ENCODE measurements around the gene DDB1. TPM values are rescaled to one million over a fixed set of nuclear protein-coding genes. Genes with fewer than 3 reads are reported as not detected.
"Not testable (repeated sequence)": the region's sequence is repeated elsewhere in the genome, so short reads cannot be mapped to it uniquely, and the experiment has no call there.

Gene DDB1
- polyA plus RNA-seq, 5 donors, result 164 to 194 (median 176) TPM

DNA sequence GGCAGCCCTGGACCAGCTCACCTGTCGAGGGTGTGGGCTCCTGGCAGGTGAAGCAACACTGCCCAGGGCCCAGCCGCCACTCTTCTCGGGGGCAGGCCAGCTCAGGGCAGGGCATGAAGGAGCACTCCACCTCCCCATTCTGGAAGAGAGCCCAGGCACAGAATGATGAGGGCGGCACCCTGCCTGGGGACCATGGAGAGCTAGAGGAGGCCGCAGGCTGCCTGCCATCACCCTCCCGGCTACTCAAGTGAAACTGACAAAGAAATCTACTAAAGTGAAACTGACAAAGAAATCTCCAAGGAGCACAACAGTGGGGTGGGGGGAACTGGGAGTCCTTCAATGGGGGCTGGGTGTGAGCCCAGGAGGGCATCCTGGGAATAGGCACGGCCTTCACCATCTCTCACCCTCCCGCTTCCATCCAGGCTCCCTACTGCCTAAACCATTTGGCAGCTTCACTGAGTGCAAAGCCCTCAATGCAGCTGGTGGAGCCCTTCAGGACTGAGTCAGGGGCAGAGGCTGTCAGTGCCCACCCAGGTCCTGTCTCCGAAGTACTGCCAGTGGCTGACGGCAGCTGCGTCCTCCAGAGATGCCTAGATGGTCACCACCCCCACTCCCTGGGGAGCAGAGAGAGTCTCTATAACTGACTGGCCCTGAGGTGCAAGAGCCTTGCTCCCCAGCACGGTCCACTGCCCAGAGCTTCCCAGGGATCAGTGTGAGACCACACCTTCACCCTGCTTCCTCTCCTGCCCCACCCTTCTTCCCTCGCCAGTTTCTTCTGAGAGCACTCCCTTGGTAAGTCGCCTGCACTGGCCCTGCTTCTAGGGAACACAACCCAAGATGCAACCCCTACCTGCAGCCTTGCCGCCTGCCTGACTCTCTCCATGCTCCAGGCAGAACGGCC is 59.5 kb downstream of the DDB1 start:
- no peak for DNase-seq

DNA sequence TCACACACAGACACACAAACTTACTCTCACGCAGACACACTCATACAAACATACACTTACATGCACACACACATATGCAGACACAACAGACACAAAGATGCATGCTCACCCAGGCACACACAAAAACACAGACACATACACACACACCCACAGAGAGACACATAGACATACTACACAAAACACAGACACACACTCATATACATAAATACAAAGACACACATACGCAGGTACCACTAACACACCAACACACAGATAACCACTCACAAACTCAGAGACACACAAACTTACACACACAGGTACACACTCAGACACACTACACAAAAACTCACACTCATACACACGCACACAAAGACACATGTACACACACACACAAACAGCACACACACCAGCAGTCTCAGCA is 60.2 kb downstream of the DDB1 start:
- no peak for DNase-seq

DNA sequence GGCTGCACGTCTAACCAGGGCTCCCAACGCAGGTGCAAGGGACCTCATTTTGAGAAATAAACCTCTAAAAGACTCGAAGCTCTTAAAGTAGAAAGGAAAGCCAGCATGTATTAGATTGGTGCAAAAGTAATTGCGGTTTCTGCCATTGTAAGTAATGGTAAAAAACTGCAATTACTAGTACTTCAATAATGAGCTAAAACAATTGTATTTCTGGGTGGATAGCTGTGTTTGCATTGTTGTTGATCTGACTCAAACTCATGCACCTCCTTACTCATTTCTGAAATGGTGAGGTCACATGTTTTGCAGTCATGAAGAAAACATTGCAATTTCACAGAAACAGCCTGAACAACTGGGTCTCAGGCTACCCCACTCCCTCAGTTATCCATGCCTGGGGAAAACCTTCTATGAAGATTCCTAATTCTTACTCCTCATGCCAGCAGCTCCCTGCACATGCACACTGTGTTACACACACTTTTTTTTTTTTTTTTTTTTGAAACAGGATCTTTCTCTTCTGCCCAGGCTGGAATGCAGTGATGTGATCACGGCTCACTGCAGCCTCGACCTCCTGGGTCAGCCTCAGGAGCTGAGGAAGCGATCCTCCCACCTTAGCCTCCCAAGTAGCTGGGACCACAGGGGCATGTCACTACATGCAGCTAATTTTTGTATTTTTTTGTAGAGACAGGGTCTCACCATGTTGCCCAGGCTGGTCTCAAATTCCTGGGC is 62.4 kb downstream of the DDB1 start:
- no peak for DNase-seq

DNA sequence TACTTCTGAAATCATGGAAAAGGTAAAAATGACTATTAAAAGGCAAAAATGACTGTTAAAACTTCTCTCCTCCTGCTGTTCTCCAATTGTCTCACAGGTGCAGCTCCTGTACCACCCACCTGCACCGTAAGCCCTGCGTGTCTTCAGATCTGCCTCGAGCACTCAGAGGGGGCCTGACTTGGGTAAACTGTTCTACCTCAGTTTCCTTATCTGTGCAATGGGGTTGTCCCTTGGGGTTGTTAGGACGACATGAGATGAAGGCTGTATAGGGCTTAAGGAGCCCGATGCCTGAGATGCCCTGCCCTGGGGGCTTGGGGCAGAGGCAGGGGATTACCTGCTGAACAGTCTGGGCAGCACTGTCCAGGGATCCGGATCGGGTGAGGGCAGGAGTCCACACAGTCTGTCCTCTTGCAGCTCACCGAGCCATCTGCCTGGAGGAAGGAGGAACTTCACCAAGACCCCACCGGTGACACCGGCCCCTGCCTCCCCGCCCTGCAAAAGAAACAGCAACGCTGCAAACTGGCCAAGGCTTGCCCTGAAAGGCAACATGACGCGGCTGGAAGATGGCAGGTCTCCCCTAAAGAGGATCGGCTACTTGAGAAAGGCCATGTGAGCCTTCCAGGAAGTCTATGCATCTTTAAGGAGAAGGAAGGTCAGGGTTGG is 64.2 kb downstream of the DDB1 start:
- DNase-seq, result no peak

DNA sequence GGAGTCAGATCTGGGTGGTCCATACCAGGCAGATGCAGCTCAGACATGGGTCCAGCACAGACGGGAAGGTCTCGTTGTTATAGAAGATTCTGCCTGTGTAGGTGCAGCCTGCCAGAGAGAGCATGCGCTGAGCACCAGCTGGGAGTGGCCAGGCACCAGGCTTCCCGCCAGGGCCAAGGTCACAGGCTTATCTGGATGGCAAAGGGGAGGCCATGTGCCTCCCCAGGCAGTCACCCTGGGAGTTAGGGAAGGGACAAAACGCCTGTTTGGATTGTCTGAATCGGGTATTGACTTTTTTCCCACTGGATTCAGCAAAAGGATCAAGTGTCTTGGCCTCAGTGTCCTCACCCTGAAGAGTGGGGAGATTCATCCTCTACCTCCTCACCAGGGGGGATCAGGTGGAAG is 65.5 kb downstream of the DDB1 start:
- no peak for DNase-seq

DNA sequence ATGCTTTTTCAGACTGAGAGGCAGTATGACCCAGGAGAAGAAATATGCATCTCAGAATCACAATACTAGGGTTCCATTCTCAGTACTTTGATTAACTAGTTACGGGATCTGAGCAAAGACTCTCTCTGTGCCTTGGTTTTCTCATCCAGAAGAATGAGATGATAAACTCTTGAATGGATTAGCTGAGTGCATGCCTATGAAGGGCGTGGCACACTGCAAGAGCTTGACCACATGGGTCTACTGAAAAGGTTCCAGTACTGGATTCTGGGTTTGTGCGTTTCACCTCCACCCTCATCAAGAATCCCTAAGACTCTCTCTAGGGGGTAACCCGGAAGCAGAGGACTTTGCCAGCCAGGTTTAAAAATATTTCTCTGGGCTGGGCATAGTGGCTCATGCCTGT is 66.3 kb downstream of the DDB1 start:
- DNase-seq, result no peak

DNA sequence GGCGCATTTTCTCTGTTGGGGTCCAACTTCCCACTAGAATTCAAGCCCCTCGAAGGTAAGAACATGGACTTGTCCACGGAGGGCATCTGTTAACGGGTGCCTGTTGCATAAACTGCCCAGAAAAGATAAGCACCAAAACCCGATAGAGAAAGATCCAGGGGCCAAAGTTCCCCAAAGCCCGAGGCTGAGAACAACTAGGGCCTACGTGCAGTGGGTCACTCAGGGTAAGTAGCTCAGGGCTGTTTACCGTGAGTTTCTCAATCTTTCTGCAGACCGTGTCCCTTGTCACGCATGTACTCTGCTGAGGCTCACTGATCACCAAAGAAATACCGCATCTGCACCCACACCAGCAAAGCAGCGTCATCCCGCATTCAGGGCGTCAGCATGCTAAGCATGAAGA is 67.5 kb downstream of the DDB1 start:
- DNase-seq, result no peak

DNA sequence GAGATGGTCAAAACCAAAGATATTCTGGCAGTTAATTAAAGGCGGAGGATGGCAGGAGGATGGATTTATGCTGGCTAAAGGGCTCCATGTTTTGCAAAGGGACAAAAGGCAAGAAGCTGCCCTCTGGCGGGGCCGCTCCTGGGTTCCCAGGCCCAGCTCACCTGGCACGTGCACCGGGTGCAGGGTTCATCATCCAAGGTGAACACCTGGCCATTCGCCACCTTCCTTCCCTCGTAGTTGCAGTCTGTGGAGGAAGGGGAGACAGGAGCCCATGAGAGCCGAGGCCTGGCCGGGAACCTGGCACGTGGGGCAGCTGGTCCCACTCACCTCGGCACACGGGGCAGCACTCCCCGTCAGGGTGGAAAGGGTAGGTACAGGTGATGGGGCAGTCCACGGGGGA is 68.1 kb downstream of the DDB1 start:
- DNase-seq, result no peak

DNA sequence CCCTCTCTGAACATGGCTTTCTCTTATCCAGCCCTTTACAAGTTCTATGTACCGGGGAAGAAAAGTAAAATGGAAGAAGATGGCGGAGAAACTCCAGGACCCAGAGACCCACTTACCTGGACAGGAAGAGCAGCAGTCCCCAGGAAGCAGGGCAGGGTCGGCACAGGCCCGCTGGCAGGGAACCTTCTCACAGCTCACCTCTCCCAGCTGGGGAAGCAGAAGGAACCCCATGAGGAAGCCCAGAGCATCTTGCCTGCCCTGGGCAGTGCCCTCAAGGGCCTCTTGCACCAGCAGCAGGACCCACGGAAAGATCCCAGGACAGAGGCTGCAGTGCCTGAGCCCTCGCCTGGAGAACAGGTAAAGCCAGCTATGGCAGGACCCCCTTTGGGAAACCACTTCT is 68.5 kb downstream of the DDB1 start:
- no peak for DNase-seq

DNA sequence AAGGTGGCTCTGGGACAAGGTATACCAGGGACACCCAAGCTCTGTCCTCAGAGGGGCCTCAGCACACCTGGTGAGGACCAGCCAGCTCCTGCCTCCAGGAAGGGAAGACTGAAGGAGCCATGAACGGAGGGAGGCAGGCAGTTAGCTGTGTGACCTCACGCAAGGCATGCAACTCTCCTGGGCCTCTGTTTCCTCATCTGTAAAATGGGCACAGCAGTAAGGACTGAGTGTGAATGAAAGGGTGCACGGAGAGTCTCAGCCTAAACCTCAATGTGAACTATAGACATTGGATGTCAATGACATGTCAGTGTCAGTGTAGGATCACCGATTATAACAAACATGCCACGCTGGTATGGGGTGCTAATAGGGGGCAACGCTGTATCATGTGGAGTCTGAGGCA is 73.5 kb downstream of the DDB1 start:
- no peak for DNase-seq

DNA sequence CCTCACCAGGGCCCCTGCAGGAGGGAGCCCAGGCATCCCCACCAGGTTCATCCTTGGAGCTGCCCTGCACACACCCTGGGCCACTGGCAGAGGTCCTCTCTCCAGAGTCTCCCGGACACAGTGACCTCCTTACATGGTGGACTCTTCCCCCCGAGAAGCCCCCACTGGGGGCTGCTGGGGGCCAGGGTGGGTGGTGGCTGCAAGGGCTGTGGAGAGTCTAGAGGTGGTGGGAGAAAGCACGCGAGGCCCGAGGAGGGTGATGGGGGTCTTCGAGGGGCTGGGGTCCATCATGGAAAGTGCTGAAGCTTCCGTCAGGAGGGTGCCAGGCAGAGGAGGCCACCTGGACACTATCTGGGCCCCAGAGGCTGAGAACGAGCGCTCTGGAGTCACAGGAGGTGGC is 74.4 kb downstream of the DDB1 start:
- no peak for DNase-seq

DNA sequence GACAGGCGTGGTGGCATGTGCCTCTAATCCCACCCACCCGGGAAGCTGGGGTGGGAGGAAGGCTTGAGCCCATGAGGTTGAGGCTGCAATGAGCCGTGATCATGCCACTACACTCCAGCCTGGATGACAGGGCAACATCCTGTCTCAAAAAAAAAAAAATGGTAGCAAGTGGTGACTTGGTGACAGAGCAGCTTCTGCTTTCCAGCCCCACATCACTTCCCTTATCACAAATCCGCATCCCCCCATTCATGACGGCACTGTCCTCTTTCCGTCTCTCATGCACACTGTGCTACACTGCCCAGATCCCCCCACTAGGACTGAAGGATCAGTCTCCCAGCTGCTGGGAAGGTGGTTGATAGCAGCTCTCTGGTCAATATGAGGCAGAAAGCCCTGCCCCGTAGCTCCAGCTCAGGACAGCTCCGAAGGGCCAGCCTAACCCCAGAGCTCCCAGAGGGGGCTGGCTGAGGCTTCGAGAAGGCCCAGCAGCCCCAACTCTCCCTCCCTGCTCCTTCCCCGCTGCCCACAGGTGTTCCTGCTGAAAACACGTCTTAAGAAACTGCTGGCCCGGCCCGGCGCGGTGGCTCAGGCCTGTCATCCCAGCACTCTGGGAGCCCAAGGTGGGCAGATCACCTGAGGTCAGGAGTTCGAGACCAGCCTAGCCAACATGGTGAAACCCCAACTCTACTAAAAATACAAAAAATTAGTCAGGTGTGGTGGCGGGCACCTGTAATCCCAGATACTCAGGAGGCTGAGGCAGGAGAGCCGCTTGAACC is 76.0 kb downstream of the DDB1 start:
- no peak for DNase-seq

DNA sequence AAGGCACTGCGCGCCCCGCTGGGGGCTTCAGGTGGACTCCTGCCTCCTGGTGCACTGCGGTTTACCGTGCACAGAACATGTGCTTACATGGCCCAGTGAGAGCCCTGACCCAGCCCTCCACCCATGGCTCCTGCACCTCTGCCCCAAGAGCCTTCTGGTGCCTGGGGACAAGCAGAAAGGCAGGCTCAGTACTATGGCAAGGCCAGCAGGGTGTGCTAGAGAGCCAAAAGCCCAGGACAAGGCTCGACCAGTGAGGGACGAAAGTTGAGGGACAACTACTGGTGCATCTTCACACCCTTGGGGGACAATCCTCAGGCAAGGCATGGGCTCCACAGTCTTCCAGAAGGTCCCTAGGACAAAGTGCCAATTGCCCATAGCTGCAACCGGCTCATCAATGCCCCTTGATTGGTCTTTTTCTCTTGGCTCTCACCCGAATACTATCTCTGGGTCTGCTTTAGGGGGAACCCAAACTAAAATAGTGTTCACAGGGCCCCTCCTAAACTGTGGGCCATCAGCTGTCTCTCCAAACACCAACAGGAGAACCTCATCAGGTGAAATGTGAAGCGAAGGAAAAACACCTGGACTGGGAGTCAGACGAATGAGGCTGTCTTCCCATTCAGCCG is 78.4 kb downstream of the DDB1 start:
- DNase-seq, result peak in 1 of 2 donors; percentile 22

DNA sequence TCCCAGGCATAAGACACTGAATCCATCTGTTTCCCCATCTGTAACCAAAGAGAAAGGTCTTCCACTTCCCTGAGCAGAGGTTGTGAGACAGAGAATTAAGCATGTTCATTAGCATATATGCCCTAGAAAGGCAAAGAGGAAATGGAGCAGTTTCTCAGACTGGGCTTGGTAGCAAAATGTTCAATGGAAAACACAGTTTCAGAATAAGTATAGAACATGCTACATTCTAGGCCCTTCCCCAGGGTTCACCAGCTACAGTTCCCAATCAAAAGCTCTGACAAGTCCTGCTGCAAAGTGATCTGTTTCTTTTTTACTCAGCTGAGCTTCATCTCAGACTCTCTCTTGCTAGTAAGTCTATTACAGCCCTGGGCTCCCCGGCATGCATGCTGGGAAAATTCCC is 80.6 kb downstream of the DDB1 start:
- DNase-seq, result not testable (repeated sequence)

DNA sequence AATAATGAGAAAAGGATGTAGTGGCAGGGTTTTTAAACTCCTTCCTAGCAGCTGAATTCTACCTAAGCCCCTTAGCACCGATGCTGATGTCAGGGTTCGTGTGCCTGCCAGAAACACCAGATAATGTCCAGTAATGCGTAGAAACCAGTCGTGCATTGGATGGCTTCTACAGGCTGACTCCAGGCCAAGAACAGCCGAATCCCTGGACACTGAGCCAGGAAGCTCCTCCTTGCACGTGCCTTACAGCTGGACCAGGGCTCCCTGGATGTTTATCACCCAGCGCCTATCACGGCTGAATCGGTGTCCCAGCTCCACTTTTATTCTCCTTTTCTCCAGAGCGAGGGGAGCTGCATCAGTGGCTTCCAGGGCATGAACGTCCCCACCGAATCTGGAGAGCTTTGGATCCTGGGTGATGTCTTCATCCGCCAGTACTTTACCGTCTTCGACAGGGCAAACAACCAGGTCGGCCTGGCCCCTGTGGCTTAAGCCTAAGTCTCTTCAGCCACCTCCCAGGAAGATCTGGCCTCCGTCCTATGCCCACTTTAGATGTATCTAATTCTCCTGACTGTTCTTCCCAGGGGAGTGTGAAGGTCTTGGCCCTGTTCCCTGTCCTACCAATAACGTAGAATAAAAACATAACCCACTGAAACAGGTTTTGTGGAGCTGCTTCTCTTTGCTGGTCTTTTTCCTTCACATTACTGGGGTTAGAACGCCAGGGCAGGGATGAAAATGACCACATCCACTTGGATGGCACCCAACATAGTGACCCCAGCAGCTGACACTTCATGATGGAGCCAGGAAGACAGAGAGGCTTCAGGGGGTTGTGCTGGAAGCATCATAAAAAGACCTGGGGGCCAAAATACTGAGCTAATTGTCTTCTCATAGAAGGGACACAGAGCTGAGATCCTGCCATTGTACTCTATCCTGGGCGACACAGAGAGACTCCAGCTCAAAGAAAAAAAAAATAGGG is 81.8 kb downstream of the DDB1 start:
- not testable (repeated sequence) for DNase-seq

Other genes starting within 250 kb of the DDB1 start
- gene CD5, start 230.6 kb downstream of the DDB1 start, polyA plus RNA-seq (ENCODE audit: insufficient read depth in 1 of 5, insufficient read length in 5 of 5, low replicate concordance in 1 of 5), result under 1 TPM; 0.14 to 0.35 (median 0.23) TPM
- 10 to 100 TPM; 12.3 to 19.7 (median 15.6) TPM for gene VPS37C, start 171.7 kb downstream of the DDB1 start, polyA plus RNA-seq (ENCODE audit: insufficient read depth in 1 of 5, insufficient read length in 5 of 5, low replicate concordance in 1 of 5)
- gene PGA3, start 129.6 kb downstream of the DDB1 start, polyA plus RNA-seq (ENCODE audit: insufficient read depth in 1 of 5, insufficient read length in 5 of 5, low replicate concordance in 1 of 5), result under 1 TPM; 0.10 to 0.26 (median 0.13) TPM
- gene PGA4, start 110.8 kb downstream of the DDB1 start, polyA plus RNA-seq (ENCODE audit: insufficient read depth in 1 of 5, insufficient read length in 5 of 5, low replicate concordance in 1 of 5), result 1 to 10 TPM in 1 of 5 donors, under 1 TPM in 4; 0.18 to 1.3 (median 0.67) TPM
- under 1 TPM in 3 of 5 donors, not detected in 2; 0.16 to 0.53 (median 0.37) TPM for gene PGA5, start 91.9 kb downstream of the DDB1 start, polyA plus RNA-seq (ENCODE audit: insufficient read depth in 1 of 5, insufficient read length in 5 of 5, low replicate concordance in 1 of 5)
- gene VWCE, start 37.8 kb downstream of the DDB1 start, polyA plus RNA-seq (ENCODE audit: insufficient read depth in 1 of 5, insufficient read length in 5 of 5, low replicate concordance in 1 of 5), result 1 to 10 TPM in 4 of 5 donors, under 1 TPM in 1; 0.94 to 2.3 (median 1.8) TPM
- 10 to 100 TPM; 24.2 to 37.4 (median 35.4) TPM for gene TKFC, start 123 bp upstream of the DDB1 start, polyA plus RNA-seq (ENCODE audit: insufficient read depth in 1 of 5, insufficient read length in 5 of 5, low replicate concordance in 1 of 5)
- gene CYB561A3, start 28.8 kb upstream of the DDB1 start, polyA plus RNA-seq (ENCODE audit: insufficient read depth in 1 of 5, insufficient read length in 5 of 5, low replicate concordance in 1 of 5), result 10 to 100 TPM; 27.1 to 40.0 (median 33.6) TPM
- gene TMEM138, start 29.3 kb upstream of the DDB1 start, polyA plus RNA-seq (ENCODE audit: insufficient read depth in 1 of 5, insufficient read length in 5 of 5, low replicate concordance in 1 of 5), result 10 to 100 TPM; 42.7 to 56.1 (median 48.8) TPM
- gene TMEM216, start 59.5 kb upstream of the DDB1 start, polyA plus RNA-seq (ENCODE audit: insufficient read depth in 1 of 5, insufficient read length in 5 of 5, low replicate concordance in 1 of 5), result 10 to 100 TPM; 31.1 to 37.9 (median 35.0) TPM
- 100 to 1,000 TPM in 4 of 5 donors, 10 to 100 TPM in 1; 97.9 to 126 (median 112) TPM for gene CPSF7, start 96.9 kb upstream of the DDB1 start, polyA plus RNA-seq (ENCODE audit: insufficient read depth in 1 of 5, insufficient read length in 5 of 5, low replicate concordance in 1 of 5)
- gene SDHAF2, start 97.0 kb upstream of the DDB1 start, polyA plus RNA-seq (ENCODE audit: insufficient read depth in 1 of 5, insufficient read length in 5 of 5, low replicate concordance in 1 of 5), result 10 to 100 TPM; 35.7 to 46.9 (median 40.3) TPM
- 1 to 10 TPM in 4 of 5 donors, under 1 TPM in 1; 0.37 to 4.3 (median 2.3) TPM for gene LRRC10B, start 175.6 kb upstream of the DDB1 start, polyA plus RNA-seq (ENCODE audit: insufficient read depth in 1 of 5, insufficient read length in 5 of 5, low replicate concordance in 1 of 5)
- gene SYT7, start 248.0 kb upstream of the DDB1 start, polyA plus RNA-seq (ENCODE audit: insufficient read depth in 1 of 5, insufficient read length in 5 of 5, low replicate concordance in 1 of 5), result 1 to 10 TPM; 6.2 to 7.4 (median 6.7) TPM